DMS114 treated with DMSO at 0.1 percent for 48 hours (cell line): Measurements from ENCODE around the gene DDX53.

ENCODE experiments used
- DNase-seq: peaks from one replicate; lab custom pipeline; 2025; ENCODE audit not compliant: unreplicated experiment; lab: John Stamatoyannopoulos, UW

The DDX53 gene

DNA sequence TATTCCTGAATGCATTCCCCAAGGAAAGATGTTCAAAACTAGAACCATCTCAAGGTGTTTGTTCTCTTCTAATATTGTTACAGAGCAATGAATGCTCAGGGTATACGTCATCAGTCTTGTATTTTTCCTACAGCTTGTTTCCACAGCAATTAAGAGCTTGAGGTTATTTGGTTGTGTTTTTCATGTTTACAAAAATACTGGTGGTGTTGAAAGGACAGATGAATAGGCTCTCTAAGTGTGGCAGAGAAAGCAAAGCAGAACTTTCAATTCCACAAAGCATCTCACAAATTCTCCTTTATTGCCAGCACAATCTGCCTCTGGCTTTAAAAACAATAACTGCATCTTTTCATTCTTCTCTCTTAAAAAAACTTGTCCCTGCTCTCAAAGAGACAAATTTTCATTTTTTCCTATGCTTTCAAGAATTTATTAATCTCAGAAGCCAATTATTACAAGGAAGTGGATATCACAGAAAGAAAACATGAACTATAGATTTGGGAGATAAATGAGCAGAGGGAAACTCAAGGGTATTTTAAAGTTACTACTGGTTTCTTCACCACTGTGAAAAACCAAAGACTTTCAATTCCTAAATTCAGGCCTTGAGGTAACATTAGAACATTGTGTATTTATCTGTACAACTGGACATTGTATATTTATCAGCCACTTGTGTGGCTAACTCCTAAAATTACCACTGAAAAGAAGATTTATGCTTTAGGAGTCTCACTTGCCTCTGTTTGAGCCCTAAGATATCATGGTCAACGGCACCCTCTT is 49.2 kb downstream of the DDX53 start:
- DNase-seq, result no peak

- DNase-seq, result no peak
Observed at GRCh38 chrX:23052324-23052723, 52.6 kb downstream of the DDX53 start.
